ENCODE data around the gene GNAI1. TPM values are rescaled to one million over a fixed set of nuclear protein-coding genes. Genes with fewer than 3 reads are reported as not detected.

GNAI1 gene
- total RNA-seq, 2 experiments from 2014 or later: not detected

GRCh38 chr7:80093349-80093748 is 41.3 kb upstream of the GNAI1 start:
- no peak for DNase-seq (ENCODE audit: low spot score)
- POLR2A ChIA-PET: interaction anchor here (0.6 to 1.0 kb wide), 2 partner anchors 43 to 279 kb away, joined by 3 read pairs; no protein-coding TSS in a partner anchor
- no TSS peak for BruUV-seq (replicated peaks)
- no peaks in the 10 kb centered on the region for H3K9me3 ChIP-seq (ENCODE audit: low read length)
- no peaks in the 10 kb centered on the region for H4K20me1 ChIP-seq (ENCODE audit: insufficient read depth, low read length)
- no peaks in the 10 kb centered on the region for H3K79me2 ChIP-seq (ENCODE audit: insufficient read depth, low read depth, low read length)
- no peak for TF ChIP-seq EZH2phosphoT487 (IDR thresholded peaks at IDR 0.05; ENCODE audit: borderline replicate concordance, low read depth, low read length)
- TF ChIP-seq CTCF (conservative IDR thresholded peaks at IDR 0.05; ENCODE audit: low read length): no peak
- H3K4me2 ChIP-seq (ENCODE audit: low read length): no peak overlapping the region
- no peak overlapping the region for H3K4me3 ChIP-seq (ENCODE audit: low read depth, low read length, poor library complexity, severe bottlenecking)
- H2AFZ ChIP-seq (ENCODE audit: low read length): no peak overlapping the region
- H3K9me2 ChIP-seq (ENCODE audit: insufficient read depth, low read length): no peaks in the 10 kb centered on the region
- no peak overlapping the region for H3K27ac ChIP-seq (ENCODE audit: low read depth, low read length, poor library complexity, severe bottlenecking)
- intact Hi-C loops (cut with micrococcal nuclease; ENCODE audit: unreplicated experiment): no loop called here
- no peaks in the 10 kb centered on the region for H3K36me3 ChIP-seq (ENCODE audit: insufficient read depth, low read length)
- H3K4me1 ChIP-seq (ENCODE audit: insufficient read depth, low read length, poor library complexity, severe bottlenecking): no peaks in the 10 kb centered on the region
- CTCF ChIA-PET (ENCODE audit: unreplicated experiment): no interaction called here

DNA sequence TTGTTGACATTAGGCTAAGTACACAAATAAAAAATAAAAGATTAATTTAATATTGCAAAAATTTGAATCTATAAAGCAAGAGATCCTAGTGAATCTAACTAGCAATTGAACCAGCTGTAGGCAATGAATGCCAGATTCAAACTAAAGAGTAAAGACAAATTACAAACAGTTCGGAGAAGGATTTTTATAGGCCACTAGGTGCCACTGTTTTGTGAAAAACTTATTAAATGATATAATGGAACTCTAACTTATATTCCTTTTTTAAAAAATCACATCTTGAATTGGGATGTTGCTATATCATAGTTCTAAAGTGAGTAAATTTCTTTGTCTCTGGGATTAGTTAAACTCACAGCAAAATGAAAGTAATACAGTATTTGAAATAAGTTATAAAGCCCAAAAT is 39.1 kb upstream of the GNAI1 start:
- no peak for DNase-seq (ENCODE audit: low spot score)
- Histone ChIP-seq H3K9me3 (ENCODE audit: low read length) (no peaks in the 10 kb centered on the region), H2AFZ (ENCODE audit: low read length) (no peak overlapping the region), H3K4me1 (ENCODE audit: insufficient read depth, low read length, poor library complexity, severe bottlenecking) (no peaks in the 10 kb centered on the region), H3K36me3 (ENCODE audit: insufficient read depth, low read length) (no peaks in the 10 kb centered on the region), H3K79me2 (ENCODE audit: insufficient read depth, low read depth, low read length) (no peaks in the 10 kb centered on the region), H3K27ac (ENCODE audit: low read depth, low read length, poor library complexity, severe bottlenecking) (no peak overlapping the region), H3K9me2 (ENCODE audit: insufficient read depth, low read length) (no peaks in the 10 kb centered on the region), H4K20me1 (ENCODE audit: insufficient read depth, low read length) (no peaks in the 10 kb centered on the region), H3K4me2 (ENCODE audit: low read length) (no peak overlapping the region), H3K4me3 (ENCODE audit: low read depth, low read length, poor library complexity, severe bottlenecking) (no peak overlapping the region)
- ChIA-PET CTCF (ENCODE audit: unreplicated experiment) (no interaction called here), POLR2A (no interaction called here)
- intact Hi-C loops (cut with micrococcal nuclease; ENCODE audit: unreplicated experiment): no loop called here
- TF ChIP-seq CTCF (conservative IDR thresholded peaks at IDR 0.05; ENCODE audit: low read length) (peak; percentile 69), EZH2phosphoT487 (IDR thresholded peaks at IDR 0.05; ENCODE audit: borderline replicate concordance, low read depth, low read length) (no peak)
- no TSS peak for BruUV-seq (replicated peaks)

DNA sequence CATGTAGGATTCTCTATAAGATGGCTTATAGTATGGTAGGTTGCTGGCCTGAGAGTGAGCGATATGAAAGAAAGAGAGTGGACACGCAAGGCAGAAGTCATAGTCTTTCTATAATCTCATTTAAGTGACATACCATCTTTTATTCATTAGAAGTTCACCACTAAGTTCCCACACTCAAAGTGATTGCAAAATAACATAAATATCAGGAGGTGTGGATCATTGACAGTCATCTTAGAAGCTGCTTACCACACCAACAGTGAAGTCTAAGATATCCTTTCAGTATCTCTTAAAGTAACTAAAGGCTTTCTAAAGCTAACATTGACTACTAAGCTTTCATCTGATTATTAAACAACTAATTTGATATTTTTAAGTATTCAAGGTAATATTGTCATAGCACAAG is 36.9 kb upstream of the GNAI1 start:
- DNase-seq (ENCODE audit: low spot score): no peak
- no TSS peak for BruUV-seq (replicated peaks)
- intact Hi-C loops (cut with micrococcal nuclease; ENCODE audit: unreplicated experiment): no loop called here
- no peaks in the 10 kb centered on the region for H4K20me1 ChIP-seq (ENCODE audit: insufficient read depth, low read length)
- no peak overlapping the region for H3K4me3 ChIP-seq (ENCODE audit: low read depth, low read length, poor library complexity, severe bottlenecking)
- no peaks in the 10 kb centered on the region for H3K79me2 ChIP-seq (ENCODE audit: insufficient read depth, low read depth, low read length)
- H3K27ac ChIP-seq (ENCODE audit: low read depth, low read length, poor library complexity, severe bottlenecking): no peak overlapping the region
- TF ChIP-seq CTCF (conservative IDR thresholded peaks at IDR 0.05; ENCODE audit: low read length) (no peak), EZH2phosphoT487 (IDR thresholded peaks at IDR 0.05; ENCODE audit: borderline replicate concordance, low read depth, low read length) (no peak)
- CTCF ChIA-PET (ENCODE audit: unreplicated experiment): no interaction called here
- H3K9me2 ChIP-seq (ENCODE audit: insufficient read depth, low read length): no peaks in the 10 kb centered on the region
- no peak overlapping the region for H3K4me2 ChIP-seq (ENCODE audit: low read length)
- H3K4me1 ChIP-seq (ENCODE audit: insufficient read depth, low read length, poor library complexity, severe bottlenecking): no peaks in the 10 kb centered on the region
- no peak overlapping the region for H2AFZ ChIP-seq (ENCODE audit: low read length)
- H3K9me3 ChIP-seq (ENCODE audit: low read length): no peaks in the 10 kb centered on the region
- no peaks in the 10 kb centered on the region for H3K36me3 ChIP-seq (ENCODE audit: insufficient read depth, low read length)
- POLR2A ChIA-PET: no interaction called here

All from OCI-LY7 (cell line).